ENCODE data around the gene PARP16.

PARP16 gene

DNA sequence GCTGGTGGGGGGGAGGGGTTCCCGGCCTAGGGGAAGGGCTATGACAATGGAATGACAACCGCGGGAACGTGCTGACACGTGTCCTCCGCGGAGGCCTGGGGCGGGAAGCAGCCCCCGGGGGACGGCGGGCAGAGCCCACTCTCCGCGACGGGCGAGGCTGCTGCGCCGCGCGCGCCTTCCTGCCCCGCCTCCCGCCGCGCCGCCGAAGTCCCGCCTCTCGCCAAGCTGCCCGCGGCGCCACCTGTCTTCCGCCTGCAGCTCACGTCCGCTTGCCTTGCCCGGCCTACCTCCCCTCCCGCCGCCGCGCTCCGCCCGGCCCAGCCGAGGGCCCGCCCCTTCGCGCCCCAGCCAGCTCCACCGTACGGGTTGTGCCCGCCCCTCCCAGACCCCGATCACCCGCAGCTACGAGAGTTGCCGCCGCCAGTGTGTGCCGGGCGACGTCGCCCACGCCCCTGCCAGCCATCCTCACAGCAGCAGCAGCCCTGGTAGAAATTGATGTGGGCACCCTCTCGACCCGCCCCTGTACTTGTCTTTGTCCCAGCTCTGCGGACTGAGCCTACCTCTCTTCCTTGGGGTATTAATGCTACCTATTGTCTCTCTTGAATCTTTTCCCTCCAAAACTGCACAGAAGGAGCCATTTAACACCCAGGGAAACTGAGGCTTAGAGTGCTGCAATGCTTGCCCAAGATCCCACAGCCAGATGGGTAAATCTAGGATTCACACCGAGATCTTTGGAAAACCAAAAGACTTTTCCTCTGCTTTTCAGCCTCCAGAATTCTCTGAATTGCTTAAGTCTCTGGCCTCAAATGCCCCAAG is at the start of gene PARP16:
PARP16 (minus strand) TSS at position 180 of the 816 bp plus-strand sequence. CDS start 457 bp downstream, outside the sequence.
- DNase-seq (ENCODE audit: low read depth, low spot score) = peak; percentile 95

DNA sequence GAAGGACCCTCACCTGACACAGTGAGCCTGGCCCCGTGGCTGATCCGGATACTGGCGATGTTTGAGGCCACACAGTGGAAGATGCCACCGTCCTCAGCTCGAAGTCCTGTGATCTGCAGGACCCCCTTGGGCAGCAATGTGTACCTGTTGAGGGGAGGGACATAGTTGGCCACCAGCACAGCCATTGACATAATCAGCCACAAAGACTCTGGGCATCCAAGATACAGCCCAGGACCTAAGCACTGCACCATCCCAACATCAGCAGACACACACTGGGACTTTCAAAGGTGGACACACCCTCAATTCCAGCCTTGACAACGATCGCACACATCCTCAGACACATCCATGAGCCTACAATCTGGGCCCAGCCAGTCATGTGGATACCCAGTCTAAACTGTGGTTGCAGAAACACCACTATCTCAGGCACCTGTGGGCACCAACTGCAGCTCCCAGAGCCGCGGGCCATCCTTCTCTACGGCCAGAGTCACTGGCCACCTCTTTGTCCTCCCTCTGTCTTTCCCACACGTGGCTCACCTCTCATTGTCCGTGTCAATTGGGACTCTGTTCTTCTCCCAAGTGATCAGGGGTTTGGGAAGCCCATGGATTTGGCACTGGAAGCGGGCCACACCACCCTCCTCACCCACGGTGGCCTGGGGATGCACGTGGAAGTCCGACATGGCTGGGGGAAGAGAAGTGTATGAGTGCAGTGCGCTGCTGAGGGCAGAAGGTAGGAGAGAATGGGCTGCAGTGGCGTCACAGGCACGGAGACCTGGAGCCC is 48.8 kb upstream of the PARP16 start:
- DNase-seq (ENCODE audit: low read depth, low spot score) = no peak

- DNase-seq (ENCODE audit: low read depth, low spot score) = peak; percentile 34
Observed at GRCh38 chr15:65334586-65335231, 48.0 kb upstream of the PARP16 start.

- DNase-seq (ENCODE audit: low read depth, low spot score) = no peak
Observed at GRCh38 chr15:65333856-65334255, 47.2 kb upstream of the PARP16 start.

GRCh38 chr15:65333148-65333820 is 46.6 kb upstream of the PARP16 start:
- DNase-seq (ENCODE audit: low read depth, low spot score) = no peak

- no peak for DNase-seq (ENCODE audit: low read depth, low spot score)
Observed at GRCh38 chr15:65332391-65333147, 45.9 kb upstream of the PARP16 start.

- DNase-seq (ENCODE audit: low read depth, low spot score) = no peak
Observed at GRCh38 chr15:65331811-65332210, 45.1 kb upstream of the PARP16 start.

DNA sequence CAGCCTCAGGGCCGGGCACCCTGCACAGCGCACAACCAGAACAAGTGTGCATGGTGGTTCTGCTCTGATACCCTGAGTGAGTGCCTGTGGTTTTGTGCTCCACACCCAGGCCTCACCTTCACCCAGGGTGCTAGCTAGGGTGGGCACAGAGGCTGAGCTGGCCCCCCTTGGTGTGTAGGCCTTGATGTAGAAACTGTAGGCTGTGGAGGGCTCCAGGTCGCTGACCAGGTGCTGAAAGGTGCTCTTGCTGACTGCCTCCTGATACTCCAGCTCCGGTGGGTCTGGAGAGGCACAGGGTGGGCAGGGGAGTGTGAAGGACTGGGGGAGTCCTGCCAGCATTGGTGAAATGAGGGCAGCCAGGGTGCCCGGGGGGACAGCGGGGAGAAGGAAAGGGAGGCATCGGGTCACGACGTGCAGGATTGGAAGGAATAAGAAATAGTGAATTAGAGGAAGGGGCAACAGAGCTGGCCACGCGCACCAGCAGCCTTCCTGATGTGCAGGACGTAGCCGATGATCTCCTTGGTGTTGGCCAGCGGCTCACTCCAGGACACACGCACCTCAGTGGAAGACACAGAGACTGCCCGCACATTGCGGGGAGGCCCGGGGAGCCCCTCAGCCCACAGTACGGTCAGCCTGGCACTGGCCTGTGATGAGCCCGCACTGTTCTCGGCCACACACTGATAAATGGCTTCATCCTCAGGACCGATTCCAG is 44.4 kb upstream of the PARP16 start:
- peak; percentile 35 for DNase-seq (ENCODE audit: low read depth, low spot score)

DNA sequence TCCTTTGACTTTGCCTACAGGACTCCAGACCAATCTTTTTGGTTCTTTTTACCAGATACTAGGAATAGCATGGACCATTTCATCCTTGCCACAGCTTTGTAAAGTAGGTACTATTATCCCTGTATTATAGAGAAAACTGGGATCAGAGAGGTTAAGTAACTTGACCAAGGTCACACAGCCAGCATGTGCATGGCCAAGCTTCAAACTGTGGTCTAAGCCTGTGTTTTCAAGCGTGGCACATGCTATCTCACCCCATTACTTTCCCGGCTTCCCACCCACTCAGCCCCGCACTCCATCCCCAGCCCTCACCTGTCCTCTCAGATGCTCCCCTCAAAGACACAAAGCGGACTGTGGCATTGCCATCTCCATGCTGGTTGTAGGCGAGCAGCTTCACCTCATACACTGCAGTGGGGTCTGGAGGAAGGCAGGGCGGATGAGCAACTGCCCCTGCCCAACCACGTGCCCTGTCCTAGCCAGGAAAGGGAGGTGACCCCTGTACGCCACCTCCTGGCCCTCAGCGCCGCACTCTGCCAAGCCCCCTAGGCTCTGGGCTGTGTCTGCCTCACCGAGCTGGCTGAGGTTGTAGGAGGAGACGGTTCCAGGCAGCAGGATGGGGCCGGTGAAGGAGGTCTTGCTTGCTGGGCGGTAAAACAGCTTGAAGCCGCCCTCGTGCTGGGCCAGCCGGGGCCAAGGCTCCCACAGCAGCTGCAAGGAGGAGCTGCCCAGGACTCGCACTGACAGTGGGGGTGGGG is 43.5 kb upstream of the PARP16 start:
- no peak for DNase-seq (ENCODE audit: low read depth, low spot score)

DNA sequence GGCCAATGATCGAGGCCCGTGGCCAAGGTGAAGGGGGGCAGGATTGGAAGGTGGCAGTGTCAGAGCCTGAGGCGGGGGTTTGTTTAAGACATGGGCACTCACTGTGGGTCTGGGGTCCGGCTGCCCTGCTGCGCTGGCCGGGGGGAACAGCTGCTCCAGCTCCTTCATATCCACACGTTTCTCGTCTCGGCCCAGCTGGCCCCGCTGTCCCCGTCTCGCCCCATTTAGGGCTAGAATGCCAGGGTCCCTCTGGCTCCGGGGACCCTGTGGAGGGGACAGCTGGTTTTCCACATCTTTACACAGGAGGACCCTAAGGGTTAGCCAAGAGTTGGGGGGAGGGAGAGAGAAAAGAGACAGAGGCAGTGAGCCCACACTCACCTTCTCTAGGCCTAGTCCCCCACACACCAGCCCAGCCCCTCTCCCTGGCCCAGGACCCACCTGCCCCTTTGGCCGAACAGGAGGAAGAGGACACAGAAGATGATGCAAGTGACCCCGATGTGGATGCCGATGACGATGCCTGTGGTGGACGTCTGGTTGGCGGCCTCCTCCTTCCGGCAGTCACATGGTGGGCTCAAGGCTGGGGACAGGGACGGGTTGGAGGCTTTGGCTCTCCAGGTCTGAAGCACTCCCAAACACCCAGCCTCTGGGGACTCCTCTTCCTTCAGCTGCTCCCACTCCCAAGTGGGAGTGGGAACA is 42.8 kb upstream of the PARP16 start:
- no peak for DNase-seq (ENCODE audit: low read depth, low spot score)

GRCh38 chr15:65328506-65329287 is 42.0 kb upstream of the PARP16 start:
- no peak for DNase-seq (ENCODE audit: low read depth, low spot score)

DNA sequence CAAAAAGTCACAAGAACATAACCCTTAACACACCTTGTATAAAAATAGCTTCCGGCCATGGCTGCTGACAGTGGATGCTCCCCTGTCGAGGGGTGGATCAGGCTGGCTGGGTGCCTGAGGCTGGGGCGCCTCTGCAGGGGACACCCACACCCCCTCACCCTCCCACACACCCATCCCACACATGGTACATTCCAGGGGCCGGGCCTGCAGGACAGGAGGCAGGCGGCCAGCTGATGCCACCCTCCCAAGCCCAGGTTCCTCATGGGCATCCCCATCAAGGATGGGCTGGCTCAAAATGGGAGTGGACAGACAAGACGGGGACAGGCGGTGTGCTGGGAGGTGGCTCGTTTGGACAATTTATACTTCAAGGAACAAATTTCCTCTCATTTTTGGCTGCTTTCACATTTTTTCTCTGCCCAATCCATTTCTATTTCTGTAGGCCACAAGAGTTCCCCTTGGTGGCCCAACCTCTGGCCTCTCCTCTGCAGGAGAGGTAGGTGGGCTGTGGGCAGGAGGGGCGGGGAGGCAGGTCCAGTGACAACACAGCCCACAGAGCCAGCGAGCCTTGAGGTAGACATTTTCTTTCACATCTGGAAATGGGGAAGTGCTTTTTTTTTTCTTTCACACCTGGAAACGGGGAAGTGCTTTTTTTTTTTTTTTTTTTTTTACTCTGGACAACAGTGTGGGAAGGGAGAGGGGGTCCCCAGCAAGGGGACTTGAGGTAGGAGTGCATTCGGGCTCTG is 41.1 kb upstream of the PARP16 start:
- DNase-seq (ENCODE audit: low read depth, low spot score) = no peak

DNA sequence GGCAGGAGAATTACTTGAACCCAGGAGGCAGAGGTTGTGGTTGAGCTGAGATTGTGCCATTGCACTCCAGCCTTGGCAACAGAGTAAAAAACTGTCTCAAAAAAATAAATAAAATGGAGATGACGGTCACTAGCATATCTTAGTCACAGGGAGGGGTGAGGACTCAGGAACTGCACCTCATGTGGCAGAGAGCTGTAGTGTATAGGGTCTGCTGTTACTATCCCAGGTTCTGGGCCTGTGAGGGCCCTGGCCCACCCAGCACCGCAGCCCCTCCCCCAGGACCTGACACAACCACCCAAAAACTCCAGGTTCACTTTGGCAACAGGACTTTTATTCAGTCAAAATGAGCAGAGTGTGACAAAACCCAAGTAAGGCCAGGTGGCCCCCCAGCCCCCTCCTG is 40.1 kb upstream of the PARP16 start:
- DNase-seq (ENCODE audit: low read depth, low spot score) = no peak

GRCh38 chr15:65326117-65326526 is 39.4 kb upstream of the PARP16 start:
- DNase-seq (ENCODE audit: low read depth, low spot score) = peak; percentile 39

DNA sequence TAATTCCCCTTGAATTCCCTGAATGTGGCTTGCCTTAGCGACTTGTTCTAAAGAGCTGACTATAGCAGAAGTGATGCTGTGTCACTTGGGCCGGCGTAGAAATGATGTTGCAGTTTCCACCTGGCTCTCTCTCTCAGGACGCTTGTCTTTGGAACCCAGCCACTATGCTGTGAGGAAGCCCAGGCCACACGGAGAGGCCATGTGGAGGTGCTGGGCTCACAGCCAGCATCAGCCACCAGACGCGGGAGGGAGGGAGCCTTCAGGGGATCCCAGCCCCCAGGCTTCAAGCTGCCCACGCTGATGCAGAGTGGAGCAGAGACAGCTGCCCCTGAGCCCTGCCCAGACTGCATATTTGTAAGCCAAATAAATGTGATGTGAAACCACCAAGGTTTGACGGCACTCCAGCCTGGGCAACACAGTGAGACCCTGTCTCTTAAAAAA is 36.4 kb upstream of the PARP16 start:
- DNase-seq (ENCODE audit: low read depth, low spot score) = peak; percentile 76

- DNase-seq (ENCODE audit: low read depth, low spot score) = peak; percentile 92
Observed at GRCh38 chr15:65318870-65319356, 32.2 kb upstream of the PARP16 start.

- DNase-seq (ENCODE audit: low read depth, low spot score) = no peak
Observed at GRCh38 chr15:65312400-65312916, 25.8 kb upstream of the PARP16 start.

All from astrocyte of the hippocampus (primary cell).